ENCODE data around the gene GALNT17.

The GALNT17 gene

GRCh38 chr7:71402684-71403083 is 270.7 kb downstream of the GALNT17 start:
- no peak for DNase-seq (ENCODE audit: low spot score)

DNA sequence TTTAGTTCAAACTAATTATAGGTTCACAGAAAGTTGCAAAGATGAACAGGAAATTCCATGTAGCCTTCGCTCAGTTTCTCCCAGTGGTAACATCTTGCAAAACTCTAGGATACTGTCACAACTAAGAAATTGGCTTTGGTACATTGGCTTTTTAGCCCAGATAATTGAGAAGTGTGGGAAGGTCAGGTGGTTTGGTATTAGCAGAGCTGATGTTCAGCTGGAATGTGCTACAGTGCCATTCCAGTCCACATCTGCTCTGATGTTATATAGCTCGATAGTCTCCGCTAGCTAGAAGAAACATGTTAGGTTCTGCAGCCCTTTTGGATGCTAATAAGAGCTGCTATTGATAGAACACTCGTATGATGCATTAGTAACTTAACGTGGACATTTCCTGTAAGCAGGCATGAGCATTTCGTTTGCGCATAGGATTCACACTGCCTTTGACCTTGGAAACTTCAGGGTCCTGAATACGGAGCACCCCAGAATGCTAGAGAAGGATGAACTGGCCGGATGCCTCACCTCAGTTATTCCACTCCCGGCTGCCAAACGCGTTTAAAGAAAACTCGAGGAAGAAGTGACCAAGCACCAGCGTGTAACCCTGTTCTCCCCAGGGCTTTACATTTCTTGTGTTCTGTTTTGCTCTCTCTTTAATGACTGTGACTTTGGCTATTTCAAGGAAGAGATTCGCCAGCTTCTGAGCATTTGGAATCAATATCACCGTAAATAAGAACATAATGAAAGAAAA is 271.4 kb downstream of the GALNT17 start:
- no peak for DNase-seq (ENCODE audit: low spot score)

DNA sequence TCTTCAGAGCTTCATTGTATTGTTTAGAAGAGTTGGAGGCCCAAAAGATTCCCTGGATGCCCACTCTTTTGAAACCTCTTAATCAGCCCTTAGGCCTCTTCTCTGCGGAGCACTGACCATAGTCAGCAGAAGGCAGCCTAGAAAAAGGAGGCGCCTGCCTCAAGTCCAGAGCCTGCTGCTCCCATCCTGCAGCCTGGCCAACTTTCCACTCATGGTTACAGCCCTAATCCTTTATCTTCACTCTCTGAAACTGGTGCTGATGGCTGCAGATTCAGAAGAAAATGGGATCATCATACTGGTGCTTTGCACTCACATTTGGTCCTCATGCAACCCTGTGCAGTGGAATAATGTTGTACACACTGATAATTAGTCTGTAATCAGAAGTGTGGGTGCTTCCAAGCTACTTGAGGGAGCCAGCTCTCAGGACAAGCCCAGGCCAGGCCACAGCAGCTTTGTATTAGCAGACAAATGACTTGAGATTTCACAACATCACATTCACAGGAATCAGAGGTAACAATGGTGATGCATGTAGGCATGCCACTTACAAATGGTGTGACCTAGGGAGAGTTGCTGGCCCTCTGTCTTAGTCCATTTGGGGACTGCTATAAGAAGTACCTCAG is 272.9 kb downstream of the GALNT17 start:
- no peak for DNase-seq (ENCODE audit: low spot score)

DNA sequence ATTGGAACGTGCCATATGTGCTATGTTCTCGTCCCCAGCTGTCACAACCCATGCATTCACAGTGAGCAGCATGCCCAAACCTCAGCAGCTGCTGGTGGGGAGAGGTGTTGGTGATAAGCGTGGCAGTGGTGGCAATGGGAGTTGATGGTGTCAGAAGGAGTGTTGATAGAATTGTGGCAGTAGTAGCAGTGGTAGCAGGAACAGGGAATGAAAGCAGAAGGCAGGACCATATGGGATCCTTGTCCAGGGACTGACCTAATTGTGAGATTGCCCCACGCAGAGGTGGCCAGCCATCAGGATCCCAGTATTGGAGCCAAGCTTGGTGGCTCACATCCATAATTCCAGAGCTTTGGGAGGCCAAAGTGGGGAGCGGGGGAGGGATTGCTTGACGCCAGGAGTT is 276.3 kb downstream of the GALNT17 start:
- DNase-seq (ENCODE audit: low spot score), result no peak

DNA sequence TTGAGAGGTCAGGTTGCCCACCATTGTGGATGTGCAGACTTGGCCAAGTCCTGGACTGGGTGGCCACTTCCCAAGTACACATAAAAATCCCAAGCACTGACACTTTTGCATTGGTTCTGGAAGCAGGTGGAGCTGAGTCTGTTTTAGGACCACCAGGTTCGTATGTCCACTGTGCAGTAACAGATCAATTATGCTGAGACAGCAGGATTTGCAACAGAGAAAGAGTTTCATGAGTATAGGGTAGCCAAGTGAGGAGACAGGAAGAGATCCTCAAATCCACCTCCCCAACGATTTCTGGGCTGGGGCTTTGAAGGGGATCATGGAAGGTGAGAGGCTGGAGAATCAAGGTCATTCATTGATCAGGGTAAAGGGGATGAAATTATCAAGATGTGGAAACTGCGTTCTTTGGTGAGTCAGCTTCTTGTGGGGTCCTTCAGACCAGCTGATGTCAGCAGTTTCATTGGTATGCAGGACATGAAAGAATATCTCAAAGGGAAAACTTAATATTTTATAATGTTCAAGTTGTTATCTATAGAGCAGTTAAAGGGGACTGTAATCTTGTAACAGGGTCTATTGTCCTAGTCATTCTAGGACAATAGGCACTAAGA is 277.7 kb downstream of the GALNT17 start:
- no peak for DNase-seq (ENCODE audit: low spot score)

GRCh38 chr7:71411475-71411874 is 279.5 kb downstream of the GALNT17 start:
- no peak for DNase-seq (ENCODE audit: low spot score)

DNA sequence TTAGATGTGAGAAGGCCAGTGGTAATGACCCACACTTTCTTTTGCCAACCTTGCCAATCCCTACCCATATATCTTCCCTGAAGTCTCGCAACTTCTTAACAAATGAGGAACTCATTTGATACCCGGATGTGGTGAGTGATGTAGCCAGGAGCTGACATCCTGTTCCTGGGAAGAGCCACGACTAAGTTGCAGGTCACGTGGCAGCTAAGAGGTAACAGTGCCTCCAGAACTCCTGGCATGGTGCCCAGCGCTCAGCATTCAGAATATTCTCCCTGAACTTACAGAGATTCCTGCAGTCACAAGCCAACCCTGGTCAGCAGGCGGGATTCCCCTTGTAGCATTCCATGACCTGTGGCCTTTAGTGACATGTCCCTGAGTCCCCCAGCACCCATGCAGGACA is 282.5 kb downstream of the GALNT17 start:
- DNase-seq (ENCODE audit: low spot score), result no peak

GRCh38 chr7:71419546-71420337 is 287.8 kb downstream of the GALNT17 start:
- DNase-seq (ENCODE audit: low spot score), result no peak

DNA sequence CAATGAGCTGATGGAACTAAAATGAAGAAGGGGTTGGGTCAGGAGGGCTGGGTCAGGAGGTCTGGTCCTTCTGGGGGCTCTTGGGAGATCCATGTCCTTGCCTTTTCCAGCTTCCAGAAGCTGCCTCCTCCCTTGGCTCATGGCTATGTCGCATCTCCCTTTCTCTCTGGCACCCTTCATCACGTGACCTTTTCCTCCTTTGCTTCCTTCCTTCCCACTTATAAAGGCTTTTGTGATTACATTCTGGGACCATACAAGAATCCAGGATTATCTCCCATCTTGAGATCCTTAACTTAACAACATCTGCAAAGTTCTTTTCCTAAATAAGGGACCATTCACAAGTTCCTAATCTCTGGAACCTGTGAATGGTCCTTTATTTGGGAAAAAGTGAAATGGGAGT is 290.2 kb downstream of the GALNT17 start:
- DNase-seq (ENCODE audit: low spot score), result no peak

- no peak for DNase-seq (ENCODE audit: low spot score)
Observed at GRCh38 chr7:71424166-71425035, 292.5 kb downstream of the GALNT17 start.

GRCh38 chr7:71429083-71429482 is 297.1 kb downstream of the GALNT17 start:
- no peak for DNase-seq (ENCODE audit: low spot score)

DNA sequence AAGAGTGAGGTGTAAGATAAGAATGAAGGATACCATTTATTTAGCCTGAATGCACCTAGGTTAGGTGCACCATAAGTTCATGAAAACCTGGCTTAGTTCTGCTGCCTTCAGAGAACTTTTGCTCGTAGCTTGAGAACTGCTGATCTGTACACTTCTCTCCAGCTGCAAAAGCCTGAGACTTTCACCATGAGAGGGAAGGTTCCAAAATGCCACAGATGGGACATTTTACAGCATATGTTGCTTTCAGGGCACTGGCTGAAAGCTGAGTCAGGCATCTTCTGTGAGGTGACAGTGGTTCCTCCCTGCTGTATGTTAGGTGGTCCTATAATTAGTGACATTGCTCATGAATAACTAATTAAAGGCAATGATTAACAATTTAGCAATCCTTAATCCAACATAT is 298.3 kb downstream of the GALNT17 start:
- no peak for DNase-seq (ENCODE audit: low spot score)

DNA sequence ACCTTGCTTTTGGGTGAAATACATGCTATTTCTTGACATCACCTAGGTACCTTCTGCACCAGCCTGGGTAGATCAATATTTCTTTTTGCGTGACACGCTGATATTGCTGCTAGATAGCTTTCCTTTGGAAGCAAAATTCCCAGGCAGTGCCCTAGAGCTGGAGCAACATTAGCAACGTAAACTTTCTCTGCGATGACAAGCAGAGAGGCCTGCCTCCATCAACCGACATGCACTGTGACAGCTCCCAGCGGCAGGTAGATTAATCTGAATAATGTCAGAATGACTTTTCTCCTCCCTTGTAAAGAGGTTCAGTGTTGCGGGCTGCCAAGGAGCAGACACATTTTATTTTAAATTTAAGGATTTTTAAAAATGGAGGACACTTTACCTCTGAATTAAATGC is 307.4 kb downstream of the GALNT17 start:
- DNase-seq (ENCODE audit: low spot score), result no peak

DNA sequence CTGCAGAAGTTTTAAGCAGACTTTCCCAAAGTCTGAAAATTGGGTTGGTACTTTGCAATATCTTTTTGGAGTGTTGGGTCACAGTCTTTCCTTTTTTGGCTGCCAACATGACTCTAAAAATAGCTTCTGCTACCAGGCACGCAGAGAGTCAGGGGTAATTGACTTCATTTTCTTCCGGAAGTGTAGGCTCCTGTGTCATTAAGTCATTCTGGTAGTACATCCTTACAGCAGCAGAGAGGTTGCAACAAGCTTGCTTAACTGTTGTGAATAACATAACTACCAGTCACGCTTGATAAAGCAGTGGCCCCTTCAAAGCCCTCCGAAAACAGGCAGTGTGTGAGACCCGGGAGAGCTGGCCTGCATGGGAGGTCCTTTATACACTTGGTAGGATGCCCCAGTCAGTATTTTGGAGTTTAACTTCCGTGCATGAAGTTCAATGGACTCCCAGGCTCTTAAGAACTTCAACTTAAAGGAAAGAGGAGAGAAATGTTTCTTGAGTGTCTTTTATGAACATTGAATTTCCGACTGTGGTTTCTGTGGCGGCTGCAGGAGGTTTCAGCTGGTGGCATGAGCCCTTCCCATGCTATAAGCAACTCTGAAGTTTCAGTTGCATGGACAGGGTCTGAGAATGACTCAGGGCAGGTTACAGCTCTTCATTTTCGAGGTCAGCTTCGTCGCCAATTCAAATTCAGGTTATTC is 310.7 kb downstream of the GALNT17 start:
- DNase-seq (ENCODE audit: low spot score), result no peak

DNA sequence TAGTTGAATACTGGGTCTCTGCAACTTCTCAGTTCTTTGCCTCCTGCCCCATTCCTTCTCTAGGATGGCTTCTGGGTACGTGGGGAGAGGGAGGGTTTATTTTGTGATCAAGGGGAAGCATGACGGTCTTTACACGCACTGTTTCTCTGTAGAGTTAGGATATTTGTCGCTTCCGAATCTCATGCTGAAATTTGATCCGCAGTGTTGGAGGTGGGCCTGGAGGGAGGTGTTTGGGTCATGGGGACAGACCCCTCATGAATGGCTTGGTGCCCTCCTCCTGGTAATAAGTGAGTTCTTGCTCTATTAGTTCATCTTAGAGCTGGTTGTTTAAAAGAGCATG is 311.2 kb downstream of the GALNT17 start:
- DNase-seq (ENCODE audit: low spot score), result no peak

DNA sequence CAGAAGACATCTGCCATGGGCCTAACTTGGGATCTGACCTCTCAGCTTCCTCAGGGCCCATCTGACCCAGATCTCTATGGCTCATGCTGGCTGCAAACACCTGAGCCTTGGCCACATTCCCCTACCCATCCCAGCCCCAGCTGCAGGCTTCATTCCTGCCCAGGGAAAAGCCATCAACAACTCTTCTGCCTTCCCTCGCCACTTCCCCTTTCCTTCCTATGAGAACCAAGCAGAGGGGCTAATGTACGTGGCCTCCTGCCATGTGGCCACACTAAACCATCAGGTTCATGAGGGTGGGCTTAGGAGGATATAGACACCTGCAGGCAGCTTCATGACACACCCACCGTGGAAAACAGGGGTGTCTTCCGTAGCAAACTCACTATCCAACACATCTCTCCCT is 312.2 kb downstream of the GALNT17 start:
- no peak for DNase-seq (ENCODE audit: low spot score)

- DNase-seq (ENCODE audit: low spot score), result no peak
Observed at GRCh38 chr7:71453630-71454029, 321.7 kb downstream of the GALNT17 start.

GRCh38 chr7:71454981-71455380 is 323.0 kb downstream of the GALNT17 start:
- no peak for DNase-seq (ENCODE audit: low spot score)

DNA sequence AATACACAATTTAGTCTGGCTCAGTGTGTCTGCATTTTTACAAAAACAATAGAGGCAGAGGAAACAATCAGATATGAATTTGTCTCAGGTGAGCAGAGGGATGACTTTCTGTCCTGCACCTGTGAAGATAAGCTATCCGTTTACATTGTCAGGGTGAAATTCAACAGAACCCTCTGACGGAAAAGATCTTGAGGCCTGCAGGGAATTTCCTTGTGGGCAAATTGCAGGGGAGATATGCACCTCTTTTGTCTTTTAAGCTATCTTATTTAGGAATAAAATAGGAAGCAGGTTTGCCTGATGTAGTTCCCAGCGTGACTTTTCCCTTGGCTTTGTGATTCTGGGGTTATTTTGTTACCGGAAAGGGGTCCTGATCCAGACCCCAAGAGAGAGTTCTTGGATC is 325.1 kb downstream of the GALNT17 start:
- DNase-seq (ENCODE audit: low spot score), result no peak

GRCh38 chr7:71457846-71458590 is 326.1 kb downstream of the GALNT17 start:
- DNase-seq (ENCODE audit: low spot score), result no peak

DNA sequence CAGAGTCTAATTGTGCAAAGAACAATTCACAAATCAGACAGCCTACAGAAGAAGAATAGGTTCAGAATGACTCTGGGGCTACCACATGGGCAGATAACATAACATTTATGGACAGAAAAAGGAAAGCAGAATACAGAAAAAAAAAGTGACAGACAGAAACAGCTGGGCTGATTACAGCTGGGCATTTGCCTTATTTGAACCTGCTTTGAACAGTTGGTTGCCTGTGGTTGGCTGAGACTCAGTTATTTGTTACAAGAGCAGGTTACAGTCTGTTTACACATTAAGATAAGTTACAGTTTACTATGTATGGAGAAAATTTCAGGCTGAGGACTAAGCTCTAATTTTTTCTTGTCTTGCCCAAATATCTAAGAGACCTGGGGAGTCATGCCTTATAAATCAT is 327.2 kb downstream of the GALNT17 start:
- DNase-seq (ENCODE audit: low spot score), result no peak
